Astrocyte of the cerebellum (primary cell): Measurements from ENCODE around the gene POU3F2.

Source experiments
- DNase-seq: peaks from one replicate; pipeline ENCODE4 v3.0.0-alpha.2; 2011; ENCODE audit warnings: low read depth
- H3K4me3 ChIP-seq: 2 replicates; pipeline ENCODE4 v1.5.1; 2011; ENCODE audit warnings: mild to moderate bottlenecking, low read depth, low read length, moderate library complexity
- CTCF ChIP-seq: IDR thresholded peaks from 2 replicates; pipeline ENCODE4 v1.5.1; 2012; ENCODE audit warnings: low read length, low read depth, moderate library complexity, mild to moderate bottlenecking; ENCODE audit errors: missing control alignments
- in situ Hi-C: cut with HindIII; loops from 2 replicates; pipeline ENCODE4 v1.10.0; 2017; ENCODE audit warnings: low sequenced_read_pairs

POU3F2 gene

GRCh38 chr6:98831057-98831958 is 3.1 kb upstream of the POU3F2 start:
- DNase-seq: no peak
- H3K4me3 ChIP-seq: peak overlapping the region; percentile 22
- in situ Hi-C loops: no loop called here
- no peak for TF ChIP-seq CTCF

- TF ChIP-seq CTCF: no peak
- H3K4me3 ChIP-seq: peak overlapping the region; percentile 59
- no peak for DNase-seq
- in situ Hi-C loops: no loop called here
These were observed 2.5 kb upstream of the POU3F2 start for GRCh38 chr6:98831959-98832283.

GRCh38 chr6:98832284-98833056 is 1.9 kb upstream of the POU3F2 start:
- DNase-seq: no peak
- in situ Hi-C loops: no loop called here
- no peak for TF ChIP-seq CTCF
- peak overlapping the region; percentile 59 for H3K4me3 ChIP-seq

- no peak for DNase-seq
- TF ChIP-seq CTCF: peak; percentile 10
- in situ Hi-C loops: no loop called here
- peak overlapping the region; percentile 59 for H3K4me3 ChIP-seq
These were observed 1.4 kb upstream of the POU3F2 start for GRCh38 chr6:98833057-98833306.

- H3K4me3 ChIP-seq: peak overlapping the region; percentile 59
- no peak for TF ChIP-seq CTCF
- in situ Hi-C loops: no loop called here
- DNase-seq: no peak
These were observed 891 bp upstream of the POU3F2 start for GRCh38 chr6:98833307-98834059.

GRCh38 chr6:98835149-98836024 is 1.0 kb downstream of the POU3F2 start:
- TF ChIP-seq CTCF: no peak
- no peak for DNase-seq
- H3K4me3 ChIP-seq: peak overlapping the region; percentile 59
- in situ Hi-C loops: no loop called here
